CD4-positive, alpha-beta T cell (primary cell): ENCODE measurements around the gene OR5D16. TPM values are rescaled to one million over a fixed set of nuclear protein-coding genes. Genes with fewer than 3 reads are reported as not detected.
"Not testable (repeated sequence)": the region's sequence is repeated elsewhere in the genome, so short reads cannot be mapped to it uniquely, and the experiment has no call there.

ENCODE experiments used
- ATAC-seq: fragments of 200-7000 bp; cut with Tn5 transposase; one replicate; pipeline ENCODE4 v1.10.0; 2022; ENCODE audit warnings: mild to moderate bottlenecking; ENCODE audit not compliant: poor library complexity
- CTCF ChIA-PET: fragments of 350-600 bp; sonication (Branson Sonifier 250); formaldehyde crosslinking; loops from one replicate; lab custom pipeline; 2021; ENCODE audit warnings: antibody characterized with exemption, inconsistent platforms; lab: Charles Lee
- POLR2A ChIA-PET: fragments of 350-600 bp; sonication (Branson Sonifier 250); formaldehyde crosslinking; loops from one replicate; lab custom pipeline; 2021; ENCODE audit warnings: antibody characterized with exemption, inconsistent platforms; lab: Charles Lee
- DNase-seq, 14 experiments: peaks; one replicate each; pipeline ENCODE4 v3.0.0-alpha.2; 2013 to 2020; ENCODE audit warnings: mixed read lengths in 2 of 14
- H3K27ac ChIP-seq, 2 donors: one replicate each; pipeline versions ENCODE4 v1.5.1 to v1.7.0; 2013; ENCODE audit warnings: low read length in 2 of 2, low read depth in 1 of 2, mild to moderate bottlenecking in 1 of 2
- H3K27me3 ChIP-seq, 2 experiments: 1 replicate in 1 of 2; 2 replicates in 1 of 2; pipeline versions ENCODE4 v1.6.1 to v1.7.0; 2013; ENCODE audit warnings: low read length in 2 of 2, control low read depth in 1 of 2, mild to moderate bottlenecking in 1 of 2, moderate library complexity in 1 of 2; ENCODE audit not compliant: insufficient read depth in 2 of 2, control insufficient read depth in 1 of 2
- H3K36me3 ChIP-seq: one replicate; pipeline ENCODE4 v1.6.1; 2013; ENCODE audit warnings: low read length, control low read depth; ENCODE audit not compliant: insufficient read depth
- H3K4me1 ChIP-seq: one replicate; pipeline ENCODE4 v1.6.1; 2013; ENCODE audit warnings: low read length, control low read depth; ENCODE audit not compliant: insufficient read depth
- H3K4me3 ChIP-seq: one replicate; pipeline ENCODE4 v1.5.1; 2013; ENCODE audit warnings: mild to moderate bottlenecking, low read length, moderate library complexity
- H3K9me3 ChIP-seq, 2 experiments: 1 replicate in 1 of 2; 2 replicates in 1 of 2; pipeline versions ENCODE4 v1.6.1 to v1.7.0; 2013; ENCODE audit warnings: low read length in 2 of 2, mild to moderate bottlenecking in 2 of 2, control low read depth in 1 of 2, moderate library complexity in 1 of 2; ENCODE audit not compliant: control insufficient read depth in 1 of 2, insufficient read depth in 1 of 2
- H3K27ac Mint-ChIP-seq: one replicate; pipeline ENCODE4 v1.8.0; 2020; ENCODE audit warnings: mixed read lengths
- H3K27me3 Mint-ChIP-seq: one replicate; pipeline ENCODE4 v1.8.0; 2021; ENCODE audit warnings: mixed read lengths
- H3K36me3 Mint-ChIP-seq: one replicate; pipeline ENCODE4 v1.8.0; 2021; ENCODE audit warnings: low read depth, mixed read lengths
- H3K4me1 Mint-ChIP-seq: one replicate; pipeline ENCODE4 v1.8.0; 2021; ENCODE audit warnings: low read depth, mixed read lengths
- H3K4me3 Mint-ChIP-seq: one replicate; pipeline ENCODE4 v1.8.0; 2020; ENCODE audit warnings: mild to moderate bottlenecking, mixed read lengths
- H3K9me3 Mint-ChIP-seq: one replicate; pipeline ENCODE4 v1.8.0; 2020; ENCODE audit warnings: mixed read lengths
- intact Hi-C, 2 experiments: fragments of 100-400 bp; cut with DNase I in 1 of 2; cut with micrococcal nuclease in 1 of 2; formaldehyde crosslinking; loops; one replicate each; pipeline versions ENCODE4 v1.15.1 to v1.9.0; 2023 to 2025; cut with DNase I, micrococcal nuclease
- total RNA-seq, 174 experiments: library from RNA in 2 of 174; stranded (reverse) in 2 of 174; gene quantifications; one replicate each; pipeline ENCODE4 v1.2.3 and lab custom pipeline; 2021 to 2026
- TF ChIP-seq, protein P1 (sequence below): fragments of 200-600 bp; IDR thresholded peaks from one replicate; pipeline ENCODE4 v1.8.0; 2022; ENCODE audit warnings: antibody characterized with exemption, mild to moderate bottlenecking

Gene OR5D16
- total RNA-seq, 2 experiments from 2014 or later, result not detected

DNA sequence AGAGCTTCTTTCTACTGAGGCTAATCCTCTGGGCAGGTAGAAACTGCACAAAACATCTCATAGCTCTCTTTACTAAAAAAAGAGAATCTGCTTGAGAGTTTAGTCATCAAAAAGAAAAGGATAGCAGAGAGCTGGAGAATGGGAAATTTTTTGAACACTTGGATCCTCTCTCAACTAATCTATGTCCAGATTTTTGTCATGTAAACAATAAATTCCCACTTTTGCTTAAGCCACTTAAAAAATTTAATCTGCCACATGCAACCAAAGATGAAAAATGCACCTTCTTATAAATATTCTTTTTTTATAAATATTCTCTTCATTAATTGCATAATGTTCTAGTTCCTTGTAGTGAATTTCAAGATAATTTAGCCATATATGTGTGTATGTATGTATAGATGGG lies 10.5 kb downstream of the OR5D16 start:
- Mint-ChIP-seq H3K36me3 (no peaks in the 10 kb centered on the region), H3K27ac (no peak overlapping the region), H3K9me3 (peaks cover 22% of the 10 kb centered on the region), H3K4me3 (no peak overlapping the region), H3K27me3 (no peaks in the 10 kb centered on the region), H3K4me1 (no peaks in the 10 kb centered on the region)
- Histone ChIP-seq H3K4me1 (no peaks in the 10 kb centered on the region), H3K27ac (no peak overlapping the region), H3K9me3 (peaks cover 0 to 3% of the 10 kb centered on the region in 2 experiments), H3K27me3 (no peaks in the 10 kb centered on the region), H3K36me3 (no peaks in the 10 kb centered on the region), H3K4me3 (no peak overlapping the region)
- DNase-seq (no peak), ATAC-seq (no peak)
- TF ChIP-seq, protein P1, sequence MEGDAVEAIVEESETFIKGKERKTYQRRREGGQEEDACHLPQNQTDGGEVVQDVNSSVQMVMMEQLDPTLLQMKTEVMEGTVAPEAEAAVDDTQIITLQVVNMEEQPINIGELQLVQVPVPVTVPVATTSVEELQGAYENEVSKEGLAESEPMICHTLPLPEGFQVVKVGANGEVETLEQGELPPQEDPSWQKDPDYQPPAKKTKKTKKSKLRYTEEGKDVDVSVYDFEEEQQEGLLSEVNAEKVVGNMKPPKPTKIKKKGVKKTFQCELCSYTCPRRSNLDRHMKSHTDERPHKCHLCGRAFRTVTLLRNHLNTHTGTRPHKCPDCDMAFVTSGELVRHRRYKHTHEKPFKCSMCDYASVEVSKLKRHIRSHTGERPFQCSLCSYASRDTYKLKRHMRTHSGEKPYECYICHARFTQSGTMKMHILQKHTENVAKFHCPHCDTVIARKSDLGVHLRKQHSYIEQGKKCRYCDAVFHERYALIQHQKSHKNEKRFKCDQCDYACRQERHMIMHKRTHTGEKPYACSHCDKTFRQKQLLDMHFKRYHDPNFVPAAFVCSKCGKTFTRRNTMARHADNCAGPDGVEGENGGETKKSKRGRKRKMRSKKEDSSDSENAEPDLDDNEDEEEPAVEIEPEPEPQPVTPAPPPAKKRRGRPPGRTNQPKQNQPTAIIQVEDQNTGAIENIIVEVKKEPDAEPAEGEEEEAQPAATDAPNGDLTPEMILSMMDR, result no peak
- ChIA-PET POLR2A (no interaction called here), CTCF (no interaction called here)
- intact Hi-C loops, result no loop called here

DNA sequence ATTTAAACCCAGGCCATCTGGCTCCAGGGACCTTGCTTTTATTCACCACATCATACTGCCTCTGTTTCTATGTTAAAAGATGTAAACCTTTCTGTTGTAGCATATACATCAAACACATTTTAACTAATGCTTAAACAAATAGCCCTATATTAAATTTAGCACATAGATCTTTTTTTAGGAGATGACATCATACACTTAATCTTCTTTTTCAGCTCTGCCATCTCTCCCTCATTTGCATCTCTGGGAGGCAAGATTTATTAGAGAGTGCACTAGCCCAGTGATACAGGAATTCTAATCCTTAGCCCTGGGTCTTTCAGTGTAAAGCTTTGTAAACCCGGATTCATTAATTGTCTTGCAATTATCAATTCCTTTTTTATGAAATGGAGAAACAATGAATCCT lies 13.6 kb downstream of the OR5D16 start:
- TF ChIP-seq, protein P1, result no peak
- Mint-ChIP-seq H3K27me3 (no peaks in the 10 kb centered on the region), H3K36me3 (no peaks in the 10 kb centered on the region), H3K27ac (no peak overlapping the region), H3K9me3 (peaks cover 16% of the 10 kb centered on the region), H3K4me1 (no peaks in the 10 kb centered on the region), H3K4me3 (no peak overlapping the region)
- DNase-seq (no peak), ATAC-seq (no peak)
- ChIA-PET CTCF (no interaction called here), POLR2A (no interaction called here)
- Histone ChIP-seq H3K4me1 (no peaks in the 10 kb centered on the region), H3K4me3 (no peak overlapping the region), H3K9me3 (peaks cover 0 to 6% of the 10 kb centered on the region in 2 experiments), H3K27me3 (no peaks in the 10 kb centered on the region), H3K27ac (no peak overlapping the region), H3K36me3 (no peaks in the 10 kb centered on the region)
- intact Hi-C loops, result no loop called here

DNA sequence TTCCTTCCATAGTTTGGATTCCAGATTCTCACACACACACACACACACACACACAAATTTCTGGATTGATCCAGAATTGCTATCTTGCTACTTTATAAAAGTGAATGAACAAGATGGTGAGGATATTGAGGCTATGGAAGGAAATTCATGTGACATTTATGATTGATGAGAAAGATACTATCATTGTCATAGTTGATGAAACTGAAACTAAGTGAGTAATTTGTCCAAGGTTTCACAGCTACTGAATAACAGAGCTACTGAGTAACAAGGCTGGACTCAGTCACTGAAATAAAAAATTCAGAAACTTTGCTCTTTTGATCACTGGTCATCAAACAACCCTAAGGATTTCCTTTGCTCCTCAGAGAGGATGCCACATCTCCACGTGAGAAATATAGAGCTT lies 16.2 kb downstream of the OR5D16 start:
- ATAC-seq, result no peak
- ChIA-PET CTCF (no interaction called here), POLR2A (no interaction called here)
- H3K9me3 Mint-ChIP-seq, result peaks cover 15% of the 10 kb centered on the region
- Histone ChIP-seq H3K9me3 (peaks cover 0 to 9% of the 10 kb centered on the region in 2 experiments), H3K4me3 (no peak overlapping the region), H3K4me1 (no peaks in the 10 kb centered on the region), H3K27ac (no peak overlapping the region), H3K36me3 (no peaks in the 10 kb centered on the region), H3K27me3 (no peaks in the 10 kb centered on the region)
- H3K36me3 Mint-ChIP-seq, result no peaks in the 10 kb centered on the region
- no peak overlapping the region for H3K4me3 Mint-ChIP-seq
- H3K4me1 Mint-ChIP-seq, result no peaks in the 10 kb centered on the region
- TF ChIP-seq, protein P1, result no peak
- no peaks in the 10 kb centered on the region for H3K27me3 Mint-ChIP-seq
- H3K27ac Mint-ChIP-seq, result no peak overlapping the region
- intact Hi-C loops, result no loop called here
- DNase-seq, result no peak

DNA sequence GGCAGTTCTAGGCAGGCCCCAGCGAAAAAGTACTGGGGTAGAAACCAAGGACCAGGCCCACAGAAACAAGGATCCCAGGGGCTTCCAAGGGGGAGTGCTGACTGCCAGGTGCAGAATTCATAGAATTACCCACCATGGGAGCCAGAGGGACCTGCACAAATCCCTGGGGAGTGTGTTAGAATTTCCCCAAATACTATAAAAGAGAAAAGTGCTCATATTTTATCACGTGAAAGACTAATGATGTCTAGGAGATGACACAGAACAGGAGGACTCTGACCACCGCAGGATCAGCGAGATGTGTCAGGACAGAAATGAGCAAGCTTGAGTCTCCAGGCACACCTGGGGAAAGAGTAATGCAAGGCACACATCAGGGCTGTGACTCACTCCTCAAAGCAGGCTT lies 28.8 kb downstream of the OR5D16 start:
- CTCF ChIA-PET, H3K27me3 Mint-ChIP-seq, H3K36me3 Mint-ChIP-seq, H3K4me1 Mint-ChIP-seq, intact Hi-C loops, H3K9me3 Mint-ChIP-seq, H3K36me3 ChIP-seq, H3K4me1 ChIP-seq, H3K27me3 ChIP-seq, H3K4me3 ChIP-seq, DNase-seq, ATAC-seq, POLR2A ChIA-PET, H3K4me3 Mint-ChIP-seq, H3K27ac Mint-ChIP-seq, H3K27ac ChIP-seq: not testable (repeated sequence)
- H3K9me3 ChIP-seq, result peaks cover 0 to 30% of the 10 kb centered on the region in 2 experiments

DNA sequence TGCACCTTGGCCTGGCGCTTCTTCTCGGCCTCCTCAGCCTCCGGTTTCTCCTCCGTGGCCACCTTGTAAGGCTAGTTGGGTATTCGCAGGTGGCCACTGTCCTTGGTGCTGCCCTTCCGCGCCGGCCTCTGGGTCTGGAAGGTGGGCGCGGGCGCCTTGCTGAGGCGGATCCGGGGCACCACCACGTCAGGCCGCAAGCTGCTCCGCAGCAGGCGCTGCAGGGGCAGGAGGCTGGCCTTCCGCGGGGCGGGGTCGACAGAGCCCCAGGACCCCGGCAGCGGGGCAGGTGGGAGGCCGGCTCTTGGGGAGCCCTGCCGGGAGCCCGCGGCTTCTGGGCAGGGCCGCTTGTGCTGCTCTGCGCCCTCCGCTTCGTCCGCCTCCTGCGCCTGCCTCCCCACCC lies 34.2 kb downstream of the OR5D16 start:
- H3K36me3 Mint-ChIP-seq, H3K36me3 ChIP-seq, CTCF ChIA-PET, H3K4me3 ChIP-seq, intact Hi-C loops, H3K4me3 Mint-ChIP-seq, ATAC-seq, H3K27me3 Mint-ChIP-seq, H3K27me3 ChIP-seq, POLR2A ChIA-PET, H3K4me1 ChIP-seq, DNase-seq, H3K4me1 Mint-ChIP-seq, H3K27ac ChIP-seq, H3K27ac Mint-ChIP-seq, H3K9me3 Mint-ChIP-seq: not testable (repeated sequence)
- peaks cover 0 to 46% of the 10 kb centered on the region in 2 experiments for H3K9me3 ChIP-seq
